SKM-1 (cell line): Measurements from ENCODE around the gene WDFY1.

Source experiments
- DNase-seq: peaks from one replicate; lab custom pipeline; 2025; ENCODE audit not compliant: unreplicated experiment; lab: John Stamatoyannopoulos, UW

Gene WDFY1

GRCh38 chr2:223944703-223945531, at the start of gene WDFY1:
TSS of gene WDFY1 (minus strand) at chr2:223945335. CDS start at chr2:223945284, 51 bp downstream.
- peak; percentile 43 for DNase-seq

GRCh38 chr2:223994562-223995162, 49.5 kb upstream of the WDFY1 start:
- DNase-seq: no peak

GRCh38 chr2:223993634-223994232, 48.6 kb upstream of the WDFY1 start:
- peak; percentile 32 for DNase-seq

- DNase-seq: no peak
These were observed 46.5 kb upstream of the WDFY1 start for GRCh38 chr2:223991611-223992010.

- DNase-seq: no peak
These were observed 44.7 kb upstream of the WDFY1 start for GRCh38 chr2:223989856-223990232.

- DNase-seq: no peak
These were observed 44.2 kb upstream of the WDFY1 start for GRCh38 chr2:223989206-223989855.

- DNase-seq: no peak
These were observed 36.1 kb upstream of the WDFY1 start for GRCh38 chr2:223981241-223981640.

GRCh38 chr2:223980803-223981202, 35.7 kb upstream of the WDFY1 start:
- no peak for DNase-seq

- no peak for DNase-seq
These were observed 35.2 kb upstream of the WDFY1 start for GRCh38 chr2:223980397-223980735.

- DNase-seq: no peak
These were observed 34.7 kb upstream of the WDFY1 start for GRCh38 chr2:223979730-223980396.

- no peak for DNase-seq
These were observed 33.3 kb upstream of the WDFY1 start for GRCh38 chr2:223978451-223978850.

- no peak for DNase-seq
These were observed 31.6 kb upstream of the WDFY1 start for GRCh38 chr2:223976635-223977226.

- DNase-seq: no peak
These were observed 28.5 kb upstream of the WDFY1 start for GRCh38 chr2:223973606-223974005.

GRCh38 chr2:223972656-223973102, 27.5 kb upstream of the WDFY1 start:
- DNase-seq: no peak

- DNase-seq: no peak
These were observed 26.6 kb upstream of the WDFY1 start for GRCh38 chr2:223971731-223972130.

- peak; percentile 50 for DNase-seq
These were observed 25.4 kb upstream of the WDFY1 start for GRCh38 chr2:223970343-223971128.

GRCh38 chr2:223969856-223970255, 24.7 kb upstream of the WDFY1 start:
- no peak for DNase-seq

GRCh38 chr2:223969315-223969714, 24.2 kb upstream of the WDFY1 start:
- DNase-seq: no peak

GRCh38 chr2:223967981-223968380, 22.8 kb upstream of the WDFY1 start:
- no peak for DNase-seq

GRCh38 chr2:223959688-223960087, 14.6 kb upstream of the WDFY1 start:
- DNase-seq: no peak
